GM18507 (cell line): ENCODE measurements around the gene KATNAL1.

Experiments
- DNase-seq: peaks from one replicate; pipeline ENCODE4 v3.0.0; 2011; ENCODE audit warnings: low read depth; ENCODE audit not compliant: insufficient read length; ENCODE audit errors: extremely low spot score
- FAIRE-seq: peaks from 2 replicates; lab custom pipeline; 2011; peaks lifted over from hg19 to GRCh38; lab: Jason Lieb, UNC

Gene KATNAL1

DNA sequence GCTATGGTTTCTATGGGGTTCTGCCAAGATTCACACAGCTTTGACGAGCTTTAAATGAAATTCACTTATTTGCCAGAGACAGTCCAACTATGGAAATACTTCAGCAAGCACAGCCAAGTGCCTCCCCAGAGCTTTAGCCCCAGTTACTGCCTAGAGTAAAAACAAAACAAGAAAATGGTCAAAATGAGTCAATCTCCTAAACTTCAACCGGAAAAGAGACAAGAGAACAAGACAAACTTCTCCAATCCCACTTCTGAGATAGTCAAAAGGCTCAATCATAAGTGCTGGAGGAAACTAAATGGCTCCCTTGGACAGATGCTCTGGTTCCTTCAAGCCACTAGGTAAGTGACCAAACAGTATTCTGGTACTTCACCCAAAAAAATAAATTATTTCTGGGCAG is 65.8 kb downstream of the KATNAL1 start:
- FAIRE-seq = peak; percentile 88
- no peak for DNase-seq

DNA sequence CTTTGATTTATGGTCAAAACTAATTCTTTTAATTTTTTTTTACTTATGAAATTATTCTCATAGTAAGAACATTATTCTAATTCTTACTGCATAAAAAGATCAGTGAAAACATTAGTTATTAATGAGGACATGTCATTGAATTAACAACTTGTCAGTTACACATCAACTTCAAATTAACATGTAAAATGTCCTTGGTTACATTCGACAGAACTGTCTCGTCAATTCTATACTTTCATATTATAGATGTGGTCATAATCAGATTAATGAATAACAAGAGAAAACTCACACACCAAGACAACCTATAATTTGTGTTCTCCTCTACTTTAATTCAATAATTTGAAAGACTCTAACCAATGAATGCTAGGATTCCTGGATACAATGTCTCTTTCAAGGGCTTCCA is 66.7 kb downstream of the KATNAL1 start:
- FAIRE-seq (peak; percentile 76), DNase-seq (peak; percentile 18)

GRCh38 chr13:30235216-30235615 is 72.1 kb downstream of the KATNAL1 start:
- no peak for DNase-seq
- FAIRE-seq = no peak

DNA sequence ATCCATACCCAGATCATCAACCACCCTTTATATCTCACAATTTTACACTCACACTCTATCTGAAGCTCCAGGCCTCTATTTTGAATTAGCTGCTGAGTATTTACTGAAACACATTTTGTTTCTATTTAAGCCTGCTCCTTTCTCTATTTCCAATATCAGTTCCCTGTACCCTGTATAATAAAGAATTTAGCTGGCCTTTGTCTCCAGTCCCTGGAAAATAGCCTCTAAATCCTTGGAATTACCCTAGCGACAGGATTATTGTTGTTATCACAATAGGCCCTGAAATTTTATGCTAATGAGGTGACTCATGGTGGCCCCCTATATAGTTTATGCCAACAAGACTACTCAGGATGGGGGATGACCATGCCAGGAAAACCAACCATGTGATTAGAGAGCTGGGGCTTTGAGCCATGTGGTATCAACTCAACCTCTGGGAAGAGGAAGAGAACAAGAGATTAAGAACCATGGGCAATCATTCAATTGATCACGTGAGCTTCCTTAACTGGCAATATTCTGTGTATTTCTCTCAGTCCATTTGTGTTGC is 72.7 kb downstream of the KATNAL1 start:
- no peak for DNase-seq
- no peak for FAIRE-seq

DNA sequence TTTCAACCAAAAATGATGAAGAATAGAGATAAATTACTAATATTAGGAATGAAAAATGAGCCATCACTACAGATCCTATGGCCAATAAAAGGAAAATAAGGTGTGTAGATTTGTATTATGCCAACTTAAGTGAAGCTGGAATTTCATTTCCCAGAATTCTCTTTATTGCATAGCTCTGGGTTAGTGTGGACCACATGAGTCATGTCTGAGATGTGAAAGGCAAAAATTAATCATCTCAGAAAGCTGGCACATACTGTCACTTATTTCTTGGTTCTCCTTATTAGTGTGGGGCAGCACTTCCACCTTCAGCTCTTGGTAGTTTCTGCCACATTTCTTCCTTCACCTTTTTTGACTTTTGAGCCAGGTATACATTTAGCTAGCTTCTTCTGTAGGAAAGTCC is 82.6 kb downstream of the KATNAL1 start:
- FAIRE-seq = peak; percentile 45

DNA sequence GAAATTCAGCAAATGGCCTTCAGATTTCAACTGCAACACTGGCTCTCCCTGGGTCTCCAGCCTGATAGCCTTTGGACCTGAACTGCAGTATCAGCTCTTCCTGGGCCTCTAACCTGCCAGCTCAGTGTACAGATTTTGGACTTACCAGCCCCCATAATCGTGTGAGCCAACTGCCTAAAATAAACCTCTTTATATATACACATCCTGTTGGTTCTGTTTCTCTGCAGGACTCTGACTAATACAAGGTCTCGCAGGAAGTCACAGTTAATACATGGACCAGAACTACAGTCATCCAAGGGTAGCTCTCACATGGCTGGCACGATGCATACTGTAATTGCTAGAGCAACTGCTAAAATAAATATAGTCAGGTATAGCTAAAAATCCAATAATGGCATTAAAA is 85.1 kb downstream of the KATNAL1 start:
- DNase-seq (no peak), FAIRE-seq (peak; percentile 18)

More for the DNA sequence above, 82.6 kb downstream of the KATNAL1 start:
- no peak for DNase-seq

DNA sequence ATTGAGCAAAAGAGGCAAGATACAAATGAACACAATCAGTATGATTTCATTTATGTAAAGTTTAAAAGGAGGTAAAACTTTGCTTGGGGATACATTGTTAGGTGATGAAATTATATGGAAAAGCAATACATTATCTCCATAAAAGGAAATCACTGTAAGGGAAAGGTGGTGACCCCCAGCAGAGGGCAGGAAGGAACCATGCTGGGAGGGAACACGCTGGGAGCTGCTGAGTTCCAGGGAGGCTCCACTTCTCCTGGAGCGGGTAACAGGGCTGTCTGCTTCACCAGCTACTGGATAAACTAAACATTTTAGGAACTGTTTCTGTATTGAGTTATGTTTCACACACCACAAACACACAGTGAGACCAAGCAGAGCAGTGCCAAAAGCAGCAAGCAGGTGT is 91.2 kb downstream of the KATNAL1 start:
- DNase-seq (no peak), FAIRE-seq (no peak)

DNA sequence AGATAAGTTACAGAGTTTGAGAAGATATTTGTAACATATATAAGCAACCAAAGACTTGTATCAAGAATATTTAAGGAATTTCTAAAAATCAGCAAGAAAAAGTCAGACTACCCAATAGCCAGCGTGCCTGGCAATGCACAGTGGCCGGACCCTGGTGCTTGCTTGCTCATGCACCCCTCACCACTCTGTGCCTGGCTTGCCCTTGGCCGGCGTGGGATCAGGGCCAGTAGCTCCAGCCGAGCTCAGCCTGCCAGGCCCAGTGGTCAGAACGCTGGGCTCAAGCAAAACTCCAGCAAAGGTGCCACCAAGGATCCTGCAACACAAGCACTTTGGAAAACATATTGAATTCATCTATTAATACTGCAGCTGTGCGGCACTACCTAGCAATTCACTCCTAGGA is 95.1 kb downstream of the KATNAL1 start:
- no peak for FAIRE-seq
- DNase-seq = no peak

DNA sequence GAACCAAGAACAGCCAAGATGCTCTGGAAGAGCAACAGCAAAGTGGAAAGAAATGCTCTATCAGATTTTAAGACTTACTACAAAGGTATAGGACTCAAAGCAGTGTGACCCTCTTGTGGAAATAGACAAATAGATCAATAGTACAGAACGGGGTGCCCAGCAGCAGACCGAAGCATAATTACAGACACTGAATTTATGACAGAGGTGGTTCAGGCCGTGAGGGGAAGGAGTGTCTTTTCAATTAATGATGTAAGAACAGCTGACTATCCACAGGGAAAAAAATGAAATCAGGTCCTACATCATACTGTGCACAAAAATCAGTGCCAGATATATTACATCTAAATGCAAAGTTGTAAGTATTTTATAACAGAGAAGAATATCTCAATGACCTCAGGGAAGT is 95.6 kb downstream of the KATNAL1 start:
- FAIRE-seq = no peak
- DNase-seq = no peak

DNA sequence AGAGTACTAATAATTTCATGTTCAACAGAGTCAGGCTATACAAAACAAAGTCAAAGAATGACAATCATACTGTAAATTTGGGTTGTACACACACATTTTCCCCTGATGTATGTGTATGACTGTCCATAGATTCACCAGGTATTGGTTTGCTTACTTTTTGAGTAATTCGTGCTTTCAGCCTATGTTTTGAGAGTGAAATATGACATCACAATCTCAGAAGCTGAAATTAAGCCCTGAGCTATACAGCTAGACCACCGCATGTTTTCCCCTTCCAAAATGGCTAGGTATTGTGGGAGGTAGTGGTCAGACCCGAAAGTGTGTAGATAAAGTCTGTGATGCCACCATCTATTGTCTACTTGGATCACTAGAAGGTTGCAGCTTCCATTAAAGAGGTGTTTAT is 102.8 kb downstream of the KATNAL1 start:
- DNase-seq (no peak), FAIRE-seq (no peak)

GRCh38 chr13:30196025-30196424 is 111.3 kb downstream of the KATNAL1 start:
- DNase-seq = no peak
- no peak for FAIRE-seq

DNA sequence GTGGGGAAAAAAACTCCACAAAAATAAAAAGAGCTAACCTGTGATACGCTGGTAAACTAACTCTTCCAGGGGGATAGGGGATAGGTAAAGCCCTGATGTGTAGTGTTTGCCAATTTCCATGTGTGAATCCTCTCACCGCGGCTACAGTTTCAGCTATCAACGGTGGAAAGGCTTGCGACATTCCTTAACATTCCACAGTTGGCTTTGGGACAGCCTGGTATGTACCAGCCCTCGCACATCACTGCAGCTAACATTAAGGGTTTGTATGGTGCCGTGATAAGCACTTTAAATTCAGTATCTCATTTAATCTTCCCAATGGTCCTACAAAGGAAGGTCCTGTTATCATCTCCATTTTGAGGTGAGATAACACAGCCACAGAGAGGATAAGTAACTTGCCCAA is 112.4 kb downstream of the KATNAL1 start:
- FAIRE-seq (no peak), DNase-seq (no peak)

GRCh38 chr13:30193279-30194234 is 113.8 kb downstream of the KATNAL1 start:
- FAIRE-seq (no peak), DNase-seq (no peak)

GRCh38 chr13:30192320-30193093 is 114.8 kb downstream of the KATNAL1 start:
- no peak for FAIRE-seq
- DNase-seq = no peak

GRCh38 chr13:30191491-30192100 is 115.8 kb downstream of the KATNAL1 start:
- FAIRE-seq (no peak), DNase-seq (no peak)

- DNase-seq (no peak), FAIRE-seq (no peak)
Measured at GRCh38 chr13:30186634-30187415, 120.5 kb downstream of the KATNAL1 start.

GRCh38 chr13:30181888-30182651 is 125.3 kb downstream of the KATNAL1 start:
- FAIRE-seq (no peak), DNase-seq (no peak)

- DNase-seq (no peak), FAIRE-seq (no peak)
Measured at GRCh38 chr13:30179597-30180276, 127.6 kb downstream of the KATNAL1 start.
